ENCODE measurements around the gene DLG2.

Gene DLG2

GRCh38 chr11:84663731-84664130 is 963.4 kb downstream of the DLG2 start:
- TF ChIP-seq CTCF (IDR thresholded peaks at IDR 0.05; ENCODE audit: low read depth, low read length, poor library complexity, severe bottlenecking) (no peak), EZH2phosphoT487 (IDR thresholded peaks at IDR 0.05; ENCODE audit: borderline replicate concordance, low read length) (no peak)
- no peak overlapping the region for H3K4me3 ChIP-seq (ENCODE audit: low read length)
- no peak overlapping the region for H3K4me2 ChIP-seq (ENCODE audit: low read length)
- H3K4me1 ChIP-seq (ENCODE audit: control insufficient read depth, low read length) = no peaks in the 10 kb centered on the region
- H3F3A ChIP-seq (ENCODE audit: control insufficient read depth, insufficient read depth) = no peaks in the 10 kb centered on the region
- H3K27me3 ChIP-seq (ENCODE audit: control insufficient read depth, low read length) = no peaks in the 10 kb centered on the region
- no peak overlapping the region for H3K27ac ChIP-seq (ENCODE audit: low read depth, low read length)
- no peaks in the 10 kb centered on the region for H3K79me2 ChIP-seq (ENCODE audit: control insufficient read depth, low read length)
- no peaks in the 10 kb centered on the region for H3K36me3 ChIP-seq (ENCODE audit: control insufficient read depth, low read length)
- no peaks in the 10 kb centered on the region for H4K20me1 ChIP-seq (ENCODE audit: control insufficient read depth, insufficient read depth, low read depth, low read length)
- H3K9me3 ChIP-seq (ENCODE audit: control insufficient read depth, insufficient read depth, low read length) = no peaks in the 10 kb centered on the region
- no peaks in the 10 kb centered on the region; the same call in 1 of the 2 replicates for H3K9me2 ChIP-seq (replicated peaks; ENCODE audit: control insufficient read depth, low read length)

- H3K9me2 ChIP-seq (replicated peaks; ENCODE audit: control insufficient read depth, low read length) = no peaks in the 10 kb centered on the region; the same call in 1 of the 2 replicates
- TF ChIP-seq CTCF (IDR thresholded peaks at IDR 0.05; ENCODE audit: low read depth, low read length, poor library complexity, severe bottlenecking) (no peak), EZH2phosphoT487 (IDR thresholded peaks at IDR 0.05; ENCODE audit: borderline replicate concordance, low read length) (no peak)
- H4K20me1 ChIP-seq (ENCODE audit: control insufficient read depth, insufficient read depth, low read depth, low read length) = no peaks in the 10 kb centered on the region
These were observed 966.7 kb downstream of the DLG2 start for GRCh38 chr11:84660257-84660977.

GRCh38 chr11:84655712-84656111 is 971.4 kb downstream of the DLG2 start:
- no peak overlapping the region for H3K4me2 ChIP-seq (ENCODE audit: low read length)
- no peaks in the 10 kb centered on the region for H3K4me1 ChIP-seq (ENCODE audit: control insufficient read depth, low read length)
- H3K27ac ChIP-seq (ENCODE audit: low read depth, low read length) = no peak overlapping the region
- no peaks in the 10 kb centered on the region for H3F3A ChIP-seq (ENCODE audit: control insufficient read depth, insufficient read depth)
- H4K20me1 ChIP-seq (ENCODE audit: control insufficient read depth, insufficient read depth, low read depth, low read length) = no peaks in the 10 kb centered on the region
- no peaks in the 10 kb centered on the region for H3K79me2 ChIP-seq (ENCODE audit: control insufficient read depth, low read length)
- no peaks in the 10 kb centered on the region for H3K9me2 ChIP-seq (replicated peaks; ENCODE audit: control insufficient read depth, low read length)
- H3K36me3 ChIP-seq (ENCODE audit: control insufficient read depth, low read length) = no peaks in the 10 kb centered on the region
- no peaks in the 10 kb centered on the region for H3K27me3 ChIP-seq (ENCODE audit: control insufficient read depth, low read length)
- no peak overlapping the region for H3K4me3 ChIP-seq (ENCODE audit: low read length)
- no peaks in the 10 kb centered on the region for H3K9me3 ChIP-seq (ENCODE audit: control insufficient read depth, insufficient read depth, low read length)
- TF ChIP-seq EZH2phosphoT487 (IDR thresholded peaks at IDR 0.05; ENCODE audit: borderline replicate concordance, low read length) (no peak), CTCF (IDR thresholded peaks at IDR 0.05; ENCODE audit: low read depth, low read length, poor library complexity, severe bottlenecking) (no peak)

More at GRCh38 chr11:84660257-84660977, 966.7 kb downstream of the DLG2 start:
- H3K27me3 ChIP-seq (ENCODE audit: control insufficient read depth, low read length) = no peaks in the 10 kb centered on the region
- H3K79me2 ChIP-seq (ENCODE audit: control insufficient read depth, low read length) = no peaks in the 10 kb centered on the region
- no peaks in the 10 kb centered on the region for H3K36me3 ChIP-seq (ENCODE audit: control insufficient read depth, low read length)
- no peak overlapping the region for H3K4me3 ChIP-seq (ENCODE audit: low read length)
- H3K4me1 ChIP-seq (ENCODE audit: control insufficient read depth, low read length) = no peaks in the 10 kb centered on the region
- H3K4me2 ChIP-seq (ENCODE audit: low read length) = no peak overlapping the region
- no peak overlapping the region for H3K27ac ChIP-seq (ENCODE audit: low read depth, low read length)
- H3K9me3 ChIP-seq (ENCODE audit: control insufficient read depth, insufficient read depth, low read length) = no peaks in the 10 kb centered on the region
- H3F3A ChIP-seq (ENCODE audit: control insufficient read depth, insufficient read depth) = no peaks in the 10 kb centered on the region

All from DOHH2 (cell line).